Lower leg skin (tissue), 4 donors: ENCODE measurements around the gene HGF. TPM values are rescaled to one million over a fixed set of nuclear protein-coding genes. Genes with fewer than 3 reads are reported as not detected.

ENCODE experiments used
- DNase-seq, 2 donors: peaks; one replicate each; pipeline ENCODE4 v3.0.0-alpha.2; 2019; ENCODE audit warnings: low spot score in 2 of 2
- H3K4me3 ChIP-seq: fragments of 200-600 bp; sonication (generic); 2 replicates; pipeline ENCODE4 v1.5.1; 2017; ENCODE audit warnings: mild to moderate bottlenecking, low read depth; ENCODE audit not compliant: poor library complexity, severe bottlenecking
- CTCF ChIP-seq, 3 donors: fragments of 450-650 bp; IDR thresholded peaks; one replicate each; pipeline ENCODE4 v1.5.1; 2016; ENCODE audit warnings: antibody characterized with exemption in 3 of 3, mild to moderate bottlenecking in 3 of 3, moderate library complexity in 2 of 3
- POLR2A ChIP-seq, 2 donors: fragments of 450-650 bp; IDR thresholded peaks; one replicate each; pipeline ENCODE4 v1.6.1; 2016 to 2017; ENCODE audit warnings: antibody characterized with exemption in 2 of 2, mild to moderate bottlenecking in 1 of 2, moderate library complexity in 1 of 2
- WGBS, 2 donors: methylation state at CpG; one replicate each; pipeline ENCODE4 v1.1.5; 2018; 5-methylcytosine and 5-hydroxymethylcytosine counted together
- intact Hi-C: fragments of 100-400 bp; cut with DNase I; formaldehyde crosslinking; loops from one replicate; pipeline ENCODE4 v1.15.0; 2023; ENCODE audit warnings: low total_unique reads
- total RNA-seq, 4 donors: library from RNA; depleted of rRNA; stranded (reverse); fragments of >200 nt; gene quantifications; one replicate each; pipeline ENCODE4 v1.1.0, GENCODE V29; 2016

Gene HGF
- total RNA-seq, 4 donors from 2014 or later: 0.91 to 1.5 (median 1.3) TPM

- peak in 1 of 2 donors; percentile 20 for DNase-seq
- TF ChIP-seq POLR2A (IDR thresholded peaks at IDR 0.05) (no peak), CTCF (IDR thresholded peaks at IDR 0.05) (no peak)
- intact Hi-C loops: no loop called here
- no peak overlapping the region for H3K4me3 ChIP-seq
- WGBS, 2 donors: 43 to 57% methylated on average over 5 of the region's 5 CpGs
These were observed 79.6 kb downstream of the HGF start for GRCh38 chr7:81690251-81690650.

- no peak for DNase-seq
- TF ChIP-seq POLR2A (IDR thresholded peaks at IDR 0.05): no peak
- TF ChIP-seq CTCF (IDR thresholded peaks at IDR 0.05): no peak
- 77 to 82% methylated on average over 4 of the region's 4 CpGs for WGBS, 2 donors
- no peak overlapping the region for H3K4me3 ChIP-seq
- intact Hi-C loops: no loop called here
These were observed 81.0 kb downstream of the HGF start for GRCh38 chr7:81688622-81689411.

GRCh38 chr7:81687062-81687461, 82.8 kb downstream of the HGF start:
- no peak for DNase-seq
- H3K4me3 ChIP-seq: no peak overlapping the region
- intact Hi-C loops: no loop called here
- no peak for TF ChIP-seq POLR2A (IDR thresholded peaks at IDR 0.05)
- no peak for TF ChIP-seq CTCF (IDR thresholded peaks at IDR 0.05)

GRCh38 chr7:81685270-81685868, 84.5 kb downstream of the HGF start:
- DNase-seq: no peak
- 73 to 80% methylated on average over 3 of the region's 3 CpGs for WGBS, 2 donors
- intact Hi-C loops: no loop called here
- H3K4me3 ChIP-seq: no peak overlapping the region
- no peak for TF ChIP-seq POLR2A (IDR thresholded peaks at IDR 0.05)
- no peak for TF ChIP-seq CTCF (IDR thresholded peaks at IDR 0.05)

- peak; percentile 95 to 97 for DNase-seq
- intact Hi-C loops: no loop called here
- TF ChIP-seq CTCF (IDR thresholded peaks at IDR 0.05): no peak
- TF ChIP-seq POLR2A (IDR thresholded peaks at IDR 0.05): no peak
- H3K4me3 ChIP-seq: no peak overlapping the region
- WGBS, 2 donors: 3 to 10% methylated on average over 2 of the region's 2 CpGs
These were observed 85.2 kb downstream of the HGF start for GRCh38 chr7:81684514-81685269.
